ENCODE data around the gene SMC3. TPM values are rescaled to one million over a fixed set of nuclear protein-coding genes. Genes with fewer than 3 reads are reported as not detected.

Gene SMC3
- total RNA-seq, 2 donors from 2014 or later = 25.6 to 38.8 TPM

- TF ChIP-seq POLR2A (IDR thresholded peaks at IDR 0.05) = no peak
- no peak for TF ChIP-seq POLR2AphosphoS5 (IDR thresholded peaks at IDR 0.05)
- no peak for TF ChIP-seq CTCF (IDR thresholded peaks at IDR 0.05)
- no peak for DNase-seq (ENCODE audit: low spot score)
- H3K9me3 ChIP-seq = no peaks in the 10 kb centered on the region
- intact Hi-C loops (cut with DNase I) = loop anchor here (5.0 kb wide), 1 partner anchor 408 kb away; no protein-coding TSS in a partner anchor
- no peaks in the 10 kb centered on the region for H3K27me3 ChIP-seq (replicated peaks; ENCODE audit: insufficient read depth)
- no peak overlapping the region for H3K27ac ChIP-seq
- H3K4me3 ChIP-seq = no peak overlapping the region
- H3K4me1 ChIP-seq (replicated peaks) = no peaks in the 10 kb centered on the region
- H3K36me3 ChIP-seq = no peaks in the 10 kb centered on the region
Observed at GRCh38 chr10:110544958-110545537, 22.4 kb upstream of the SMC3 start.

GRCh38 chr10:110546077-110546476 lies 21.4 kb upstream of the SMC3 start:
- no peak for DNase-seq (ENCODE audit: low spot score)
- H3K4me3 ChIP-seq = no peak overlapping the region
- H3K4me1 ChIP-seq (replicated peaks) = no peaks in the 10 kb centered on the region
- H3K27ac ChIP-seq = no peak overlapping the region
- no peaks in the 10 kb centered on the region for H3K9me3 ChIP-seq
- WGBS = 78% methylated on average over 6 of the region's 6 CpGs
- no peaks in the 10 kb centered on the region for H3K27me3 ChIP-seq (replicated peaks; ENCODE audit: insufficient read depth)
- TF ChIP-seq CTCF (IDR thresholded peaks at IDR 0.05) (no peak), POLR2A (IDR thresholded peaks at IDR 0.05) (no peak)
- intact Hi-C loops (cut with DNase I) = loop anchor here (5.0 kb wide), 1 partner anchor 409 kb away; no protein-coding TSS in a partner anchor
- no peaks in the 10 kb centered on the region for H3K36me3 ChIP-seq

DNA sequence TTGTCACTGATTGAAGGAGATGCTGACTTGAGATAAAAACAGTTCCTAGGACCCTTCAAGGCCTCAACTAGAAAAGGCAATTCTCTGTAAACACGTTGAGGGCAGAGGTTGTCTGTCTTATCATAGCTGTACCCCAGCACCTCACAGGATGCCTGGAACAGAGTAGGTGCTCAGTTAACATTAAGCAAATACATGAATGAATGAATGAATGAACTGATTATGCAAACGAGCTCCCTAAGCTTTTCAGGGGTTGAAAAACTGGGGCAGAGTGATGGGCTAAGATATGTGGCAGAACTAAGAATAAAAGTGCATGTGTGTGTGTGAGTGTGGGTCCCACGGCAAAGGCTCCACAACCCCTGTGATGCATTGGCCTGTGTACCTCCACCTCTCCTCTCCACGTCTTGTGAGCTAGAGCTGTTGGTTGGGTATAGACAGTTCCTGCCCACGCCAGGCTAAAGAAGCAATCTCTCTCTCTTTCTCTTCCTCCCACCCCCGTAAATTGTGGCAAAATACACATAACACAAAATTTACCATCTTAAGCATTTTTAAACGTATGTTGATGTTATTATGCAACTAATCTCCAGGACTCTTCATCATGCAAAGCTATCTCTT lies 20.9 kb upstream of the SMC3 start:
- TF ChIP-seq POLR2AphosphoS5 (IDR thresholded peaks at IDR 0.05) (no peak), POLR2A (IDR thresholded peaks at IDR 0.05) (no peak), CTCF (IDR thresholded peaks at IDR 0.05) (no peak)
- intact Hi-C loops (cut with DNase I) = loop anchor here (1.0 to 5.0 kb wide), 2 partner anchors 235 to 409 kb away; no protein-coding TSS in a partner anchor
- no peaks in the 10 kb centered on the region for H3K9me3 ChIP-seq
- no peak for DNase-seq (ENCODE audit: low spot score)
- H3K4me3 ChIP-seq = no peak overlapping the region
- no peaks in the 10 kb centered on the region for H3K4me1 ChIP-seq (replicated peaks)
- 74% methylated on average over 7 of the region's 7 CpGs for WGBS
- H3K27ac ChIP-seq = no peak overlapping the region
- no peaks in the 10 kb centered on the region for H3K27me3 ChIP-seq (replicated peaks; ENCODE audit: insufficient read depth)
- no peaks in the 10 kb centered on the region for H3K36me3 ChIP-seq

DNA sequence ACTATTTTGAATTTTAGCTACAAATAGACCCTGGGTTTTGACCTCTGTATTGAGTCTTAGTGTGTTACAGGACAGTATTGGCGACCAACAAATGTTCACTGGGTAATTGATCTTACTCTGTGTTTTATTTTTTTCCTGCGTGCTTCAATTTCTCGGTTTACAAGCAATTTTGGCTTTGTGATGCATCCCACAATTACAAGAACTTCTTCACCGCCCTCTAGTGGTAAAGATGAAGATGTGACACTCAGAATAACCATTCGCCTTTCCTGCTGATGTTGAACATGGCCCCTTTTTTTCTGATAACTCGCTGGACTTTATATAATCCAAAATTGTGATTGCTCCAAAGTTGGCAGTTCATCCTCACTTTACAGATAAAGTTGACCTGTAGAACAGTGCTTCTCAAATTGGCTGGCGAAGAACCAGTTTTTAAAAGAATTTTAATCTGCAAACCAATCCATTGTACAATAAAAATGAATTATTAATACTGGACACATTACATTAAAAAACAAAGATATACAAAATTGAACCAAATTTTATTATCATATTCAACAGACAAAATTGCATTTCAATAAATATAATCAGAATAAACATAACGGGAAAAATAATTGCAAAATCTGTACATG lies 20.2 kb upstream of the SMC3 start:
- Histone ChIP-seq H3K27me3 (replicated peaks; ENCODE audit: insufficient read depth) (no peaks in the 10 kb centered on the region), H3K36me3 (no peaks in the 10 kb centered on the region), H3K9me3 (no peaks in the 10 kb centered on the region), H3K4me3 (no peak overlapping the region), H3K4me1 (replicated peaks) (no peaks in the 10 kb centered on the region), H3K27ac (no peak overlapping the region)
- TF ChIP-seq CTCF (IDR thresholded peaks at IDR 0.05) (peak; percentile 33 to 78 (median 78)), POLR2AphosphoS5 (IDR thresholded peaks at IDR 0.05) (peak; percentile 43), POLR2A (IDR thresholded peaks at IDR 0.05) (no peak)
- intact Hi-C loops (cut with DNase I) = loop anchor here (1.0 to 5.0 kb wide), 2 partner anchors 236 to 410 kb away; no protein-coding TSS in a partner anchor
- DNase-seq (ENCODE audit: low spot score) = no peak
- WGBS = 12% methylated on average over 8 of the region's 8 CpGs
